Measurements from ENCODE around the gene DES.

- TF ChIP-seq EZH2 (IDR thresholded peaks at IDR 0.05; ENCODE audit: borderline replicate concordance, insufficient read depth, low read depth, low read length, poor library complexity, severe bottlenecking) (no peak), CTCF (IDR thresholded peaks at IDR 0.05) (no peak)
Observed at GRCh38 chr2:219417374-219417773, 803 bp upstream of the DES start.
